Left lobe of liver (tissue), 2 donors: ENCODE results near the gene TOR1AIP2. TPM values are rescaled to one million over a fixed set of nuclear protein-coding genes. Genes with fewer than 3 reads are reported as not detected.
"Not testable (repeated sequence)": the region's sequence is repeated elsewhere in the genome, so short reads cannot be mapped to it uniquely, and the experiment has no call there.

ENCODE experiments used
- ATAC-seq: fragments of 200-7000 bp; cut with Tn5 transposase; one replicate; pipeline ENCODE4 v1.9.1; 2020; ENCODE audit warnings: mild to moderate bottlenecking, moderate library complexity
- DNase-seq: peaks from one replicate; pipeline ENCODE4 v3.0.0-alpha.2; 2020; ENCODE audit warnings: low spot score
- total RNA-seq: library from RNA; stranded (reverse); gene quantifications from one replicate; pipeline ENCODE4 v1.2.1, GENCODE V29; 2021
- donor health status: DM: no; HTN: no; CAD: no; lungs with moderate emphysema.
- donor health status: DM: no; HTN: yes; CAD: no.

The TOR1AIP2 gene
- total RNA-seq, 1 donor from 2014 or later, result 84.1 TPM

GRCh38 chr1:179808503-179808902 lies 69.1 kb downstream of the TOR1AIP2 start:
- no peak for DNase-seq
- ATAC-seq, result no peak

DNA sequence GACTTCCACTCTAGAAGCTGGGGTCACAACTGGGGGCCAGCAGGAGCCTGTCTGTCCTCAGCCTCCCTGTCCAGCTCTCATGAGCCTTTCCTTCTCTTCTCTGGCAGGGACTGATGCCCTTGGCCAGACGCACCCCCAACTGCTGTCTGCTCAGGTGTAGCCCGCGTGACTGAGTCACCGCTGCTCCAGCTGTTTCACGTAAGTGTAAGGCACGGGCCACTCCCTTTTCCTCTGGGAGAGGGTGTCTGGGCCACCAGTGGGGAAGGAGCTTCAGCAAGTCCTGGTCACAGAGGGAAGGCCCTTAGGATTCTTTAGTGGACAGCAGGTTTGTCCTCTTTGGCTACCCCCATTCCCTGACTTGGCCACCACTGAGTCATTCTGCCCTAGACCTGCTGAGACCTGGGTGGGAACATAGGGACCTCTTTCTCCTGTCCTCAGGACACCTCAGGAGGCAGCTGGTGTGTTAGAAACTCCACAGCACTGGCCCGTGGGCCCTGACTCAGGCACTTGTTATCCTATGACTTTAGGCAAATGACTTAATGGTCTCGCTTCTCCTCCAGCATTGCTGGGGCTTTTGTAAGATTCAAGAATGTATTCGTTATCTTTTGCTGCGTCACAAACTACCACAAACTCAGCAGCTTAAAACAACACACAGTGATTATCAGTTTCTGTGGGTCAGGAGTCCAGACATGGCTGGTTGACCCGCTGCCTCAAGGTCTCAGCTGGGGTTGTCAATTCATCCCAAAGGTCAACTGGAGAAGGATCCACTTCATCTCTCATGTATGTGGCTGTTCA lies 69.7 kb downstream of the TOR1AIP2 start:
- ATAC-seq, result peak; percentile 35
- no peak for DNase-seq

GRCh38 chr1:179807291-179807690 lies 70.3 kb downstream of the TOR1AIP2 start:
- DNase-seq (no peak), ATAC-seq (no peak)

DNA sequence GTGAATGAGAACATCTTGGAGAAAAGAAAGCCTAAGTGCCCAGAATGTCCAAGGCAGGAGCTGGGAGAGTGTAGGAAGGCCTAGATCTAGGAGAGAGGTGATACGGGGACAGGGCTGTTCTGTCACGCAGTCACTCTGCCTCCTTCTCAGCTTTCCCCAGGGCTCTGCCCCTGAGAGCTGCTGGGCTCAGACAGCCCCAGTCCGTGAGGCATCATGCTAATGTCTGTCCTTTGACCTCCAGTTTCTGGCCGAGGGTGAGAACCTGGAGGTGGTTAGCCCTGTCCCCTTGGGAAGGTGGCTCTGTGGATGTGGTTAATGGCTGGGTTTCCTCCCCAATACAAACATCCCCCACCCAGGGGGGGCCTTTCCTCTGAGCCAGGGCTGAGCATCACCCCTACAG lies 71.3 kb downstream of the TOR1AIP2 start:
- ATAC-seq, result no peak
- DNase-seq, result no peak

GRCh38 chr1:179805291-179806195 lies 72.1 kb downstream of the TOR1AIP2 start:
- no peak for ATAC-seq
- no peak for DNase-seq

DNA sequence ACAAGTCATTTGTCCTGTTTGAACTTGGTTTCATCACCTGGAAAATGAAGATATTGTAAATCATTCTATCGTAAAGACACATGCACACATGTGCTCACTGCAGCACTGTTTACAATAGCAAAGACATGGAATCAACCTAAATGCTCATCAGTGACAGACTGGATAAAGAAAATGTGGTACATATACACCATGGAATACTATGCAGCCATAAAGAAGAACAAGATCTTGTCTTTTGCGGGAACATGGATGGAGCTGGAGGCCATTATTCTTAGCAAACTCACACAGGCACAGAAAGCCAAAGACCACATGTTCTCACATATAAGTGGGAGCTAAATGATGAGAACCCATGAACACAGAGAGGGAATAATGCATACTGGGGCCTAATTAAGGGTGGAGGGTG lies 73.2 kb downstream of the TOR1AIP2 start:
- DNase-seq, ATAC-seq: not testable (repeated sequence)

- DNase-seq (no peak), ATAC-seq (no peak)
Measured at GRCh38 chr1:179803918-179804317, 73.7 kb downstream of the TOR1AIP2 start.

- no peak for DNase-seq
- no peak for ATAC-seq
Measured at GRCh38 chr1:179803104-179803503, 74.5 kb downstream of the TOR1AIP2 start.

DNA sequence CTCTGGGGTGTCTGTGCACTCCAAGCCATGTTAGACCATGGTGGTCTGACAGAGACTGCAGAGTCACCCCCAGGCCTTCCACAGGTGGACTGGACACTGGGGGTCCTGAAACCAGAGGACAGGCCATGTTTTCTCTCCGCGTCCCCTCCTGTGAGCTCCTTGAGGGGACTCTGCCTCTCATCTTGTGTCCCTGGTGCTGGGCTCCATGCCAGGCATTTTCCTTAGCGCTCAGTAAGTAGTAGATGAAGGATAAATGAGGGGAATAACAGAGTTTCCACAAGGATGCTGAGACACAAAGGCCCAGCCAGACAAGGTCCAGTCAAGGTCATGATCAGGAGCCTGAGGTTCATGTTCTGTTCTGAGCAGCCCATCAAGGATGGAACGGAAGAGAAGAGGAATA lies 77.1 kb downstream of the TOR1AIP2 start:
- ATAC-seq, result no peak
- DNase-seq, result no peak

GRCh38 chr1:179798864-179799516 lies 78.6 kb downstream of the TOR1AIP2 start:
- DNase-seq, result no peak
- no peak for ATAC-seq

- ATAC-seq, result no peak
- DNase-seq, result no peak
Measured at GRCh38 chr1:179798213-179798863, 79.3 kb downstream of the TOR1AIP2 start.

DNA sequence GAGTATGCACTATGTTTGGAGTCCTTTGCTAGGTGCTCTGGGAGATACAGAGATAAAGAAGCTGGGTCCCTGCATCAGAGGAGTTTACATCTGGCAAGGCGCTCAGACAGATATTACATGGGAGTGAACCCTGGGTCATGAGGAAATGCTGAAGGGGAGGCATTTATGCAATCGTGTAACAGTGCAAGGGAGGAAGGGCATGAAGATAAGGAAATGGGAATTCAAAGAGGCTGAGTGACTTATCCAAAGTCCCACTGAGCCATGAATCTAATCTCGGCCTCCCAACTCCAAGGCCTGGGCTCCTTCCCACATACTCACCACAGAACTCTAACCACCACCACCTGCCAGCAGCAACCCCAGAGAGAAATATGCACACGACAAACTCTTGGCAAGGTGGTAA lies 82.9 kb downstream of the TOR1AIP2 start:
- ATAC-seq, result peak; percentile 53
- DNase-seq, result no peak

DNA sequence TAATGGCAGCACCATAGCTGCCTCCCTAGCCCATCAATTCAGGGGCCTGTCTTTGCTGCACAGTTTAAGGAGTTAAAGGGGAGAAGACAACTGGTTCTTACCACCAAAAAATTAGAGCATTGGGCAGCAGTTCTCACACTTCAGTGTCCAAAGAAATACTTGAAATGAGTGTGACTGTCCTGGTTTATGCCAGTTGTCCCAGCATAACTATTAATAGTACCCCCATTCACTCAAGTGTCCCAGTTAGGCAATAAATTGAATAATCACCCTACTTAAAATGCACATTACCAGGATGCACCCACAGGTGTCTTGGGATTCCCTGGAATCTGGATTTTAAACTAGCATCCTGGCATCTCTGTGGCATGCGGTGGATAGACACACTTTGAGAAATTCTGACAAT lies 83.5 kb downstream of the TOR1AIP2 start:
- no peak for ATAC-seq
- no peak for DNase-seq

DNA sequence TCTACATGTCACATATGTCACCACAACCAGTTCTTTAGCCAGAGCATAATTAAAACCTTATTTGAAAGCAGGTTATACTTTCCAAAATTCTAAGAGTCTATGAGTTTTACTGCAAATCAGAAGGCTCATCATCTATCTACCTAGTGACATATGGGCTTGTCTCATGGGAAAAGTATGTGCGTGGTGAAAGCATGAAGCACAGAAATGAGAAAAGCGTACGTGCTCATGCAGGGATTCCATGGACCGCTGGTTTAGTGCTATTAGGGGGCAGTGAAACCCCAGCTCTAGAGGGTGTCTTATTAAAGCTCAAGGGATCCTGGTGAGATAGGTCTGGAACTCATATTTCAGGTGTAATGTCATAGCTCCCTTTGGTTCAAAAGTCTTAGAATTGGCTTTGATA lies 84.3 kb downstream of the TOR1AIP2 start:
- ATAC-seq, result no peak

More for the DNA sequence above, 84.3 kb downstream of the TOR1AIP2 start:
- no peak for DNase-seq

Other genes with a start within 250 kb of the TOR1AIP2 start
- gene FAM163A, start 134.5 kb downstream of the TOR1AIP2 start, total RNA-seq, result 0.05 TPM
- gene TOR1AIP1, start 4.5 kb upstream of the TOR1AIP2 start, total RNA-seq, result 22.2 TPM
- 18.0 TPM for gene CEP350, start 77.0 kb upstream of the TOR1AIP2 start, total RNA-seq